Sigmoid colon (tissue), 7 donors: ENCODE data around the gene IPO13. TPM values are rescaled to one million over a fixed set of nuclear protein-coding genes. Genes with fewer than 3 reads are reported as not detected.

Experiments used
- DNase-seq: peaks from one replicate; pipeline ENCODE4 v3.0.0-alpha.2; 2019
- H3K27ac ChIP-seq, 4 donors: fragments of 200-600 bp; sonication (generic); one replicate each; pipeline ENCODE4 v1.5.1; 2016 to 2019; ENCODE audit warnings: mild to moderate bottlenecking in 1 of 4
- H3K27me3 ChIP-seq, 3 donors: fragments of 200-600 bp; sonication (generic); one replicate each; pipeline ENCODE4 v1.5.1; 2019; ENCODE audit warnings: mild to moderate bottlenecking in 1 of 3
- H3K36me3 ChIP-seq, 4 donors: fragments of 200-600 bp; sonication (generic); one replicate each; pipeline ENCODE4 v1.5.1; 2016 to 2019
- H3K4me1 ChIP-seq, 4 donors: fragments of 200-600 bp; sonication (generic); one replicate each; pipeline ENCODE4 v1.5.1; 2017 to 2019
- H3K4me3 ChIP-seq, 4 donors: fragments of 200-600 bp; sonication (generic); one replicate each; pipeline ENCODE4 v1.5.1; 2017 to 2019; ENCODE audit warnings: mild to moderate bottlenecking in 2 of 4, moderate library complexity in 1 of 4
- H3K9me3 ChIP-seq, 4 donors: fragments of 200-600 bp in 3 of 4; sonication (generic) in 3 of 4; one replicate each; pipeline versions ENCODE4 v1.5.1 to v1.6.1; 2013 to 2019
- EP300 ChIP-seq, 4 donors: sonication (generic); formaldehyde crosslinking; IDR thresholded peaks; one replicate each; pipeline ENCODE4 v1.6.1; 2017; ENCODE audit warnings: antibody characterized with exemption in 4 of 4
- POLR2A ChIP-seq, 2 donors: fragments of 450-650 bp; IDR thresholded peaks; one replicate each; pipeline ENCODE4 v1.6.1; 2016; ENCODE audit warnings: antibody characterized with exemption in 2 of 2, mild to moderate bottlenecking in 2 of 2, moderate library complexity in 2 of 2
- POLR2AphosphoS5 ChIP-seq, 4 donors: sonication (generic); formaldehyde crosslinking; IDR thresholded peaks; one replicate each; pipeline ENCODE4 v1.6.1; 2017; ENCODE audit warnings: antibody characterized with exemption in 4 of 4
- whole genome bisulfite sequencing, 2 donors: extraction: QIAGEN DNeasy Blood & Tissue Kit; methylation state at CpG; one replicate each; pipeline ENCODE4 v1.1.7; 2013; 5-methylcytosine and 5-hydroxymethylcytosine counted together
- intact Hi-C: fragments of 100-400 bp; cut with DNase I; formaldehyde crosslinking; loops from one replicate; pipeline ENCODE4 v1.15.1; 2023
- polyA plus RNA-seq, 3 donors: library from polyadenylated mRNA; stranded (reverse); fragments of 200-250 nt; gene quantifications; one replicate each; pipeline ENCODE4 v1.2.3, GENCODE V29; 2013
- total RNA-seq, 4 donors: library from RNA; depleted of rRNA; stranded (reverse); fragments of >200 nt; gene quantifications; one replicate each; pipeline ENCODE4 v1.1.0, GENCODE V29; 2016
- TF ChIP-seq, protein P1 (sequence below), 4 experiments: fragments of 450-650 bp in 3 of 4; fragments of 200-600 bp in 1 of 4; IDR thresholded peaks; one replicate each; pipeline ENCODE4 v1.5.1; 2016 to 2019; ENCODE audit warnings: antibody characterized with exemption in 4 of 4, mild to moderate bottlenecking in 3 of 4, moderate library complexity in 2 of 4
- donor health status: healthy with polysubstance abuse.
- donor health status: Bipolar disorder and iron deficiency.
- donor health status: healthy.

Gene IPO13
- total and polyA plus RNA-seq, 7 donors: 9.6 to 27.1 (median 16.1) TPM

DNA sequence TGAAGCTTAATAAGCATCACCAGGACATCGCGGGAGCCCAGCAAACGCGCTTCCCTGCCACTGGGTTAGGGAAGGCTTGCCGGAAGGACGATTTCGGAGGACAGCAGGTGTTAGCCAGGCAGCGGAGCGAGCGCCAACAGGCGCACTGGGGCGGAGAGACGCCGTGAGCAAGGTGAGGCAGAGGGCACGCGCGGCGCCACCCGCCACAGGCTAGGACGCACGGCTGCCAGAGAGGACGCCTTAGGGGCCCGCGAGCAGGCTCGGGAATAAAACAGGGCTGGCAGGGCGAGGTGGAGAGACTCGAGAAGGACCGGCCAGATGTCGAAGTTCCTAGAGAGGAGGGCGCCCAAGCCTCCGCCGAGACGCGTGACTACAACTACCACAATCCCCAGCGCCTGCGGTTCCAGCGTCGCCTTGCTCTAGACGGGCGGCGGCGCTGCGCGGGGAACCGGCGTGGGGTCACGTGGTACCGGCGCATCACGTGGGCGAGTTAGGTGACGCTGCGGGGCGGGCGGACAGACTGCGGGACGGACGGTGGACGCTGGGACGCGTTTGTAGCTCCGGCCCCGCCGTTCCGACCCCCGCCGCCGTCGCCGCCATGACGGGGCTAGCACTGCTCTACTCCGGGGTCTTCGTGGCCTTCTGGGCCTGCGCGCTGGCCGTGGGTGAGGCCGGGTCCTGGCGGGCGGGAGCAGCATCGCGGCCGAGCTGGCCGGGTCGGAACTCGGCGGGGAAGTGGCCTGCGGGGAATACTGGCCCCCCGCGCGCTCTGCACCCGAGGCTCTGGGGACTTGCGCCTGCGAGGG, 27.9 kb downstream of the IPO13 start, which contains the start of gene ATP6V0B:
Gene ATP6V0B (plus strand): TSS at position 518 of the 806 bp plus-strand sequence. CDS start 81 bp downstream, at position 599.
- Histone ChIP-seq H3K27me3 (no peaks in the 10 kb centered on the region), H3K36me3 (peaks cover 0 to 31% (median 18%) of the 10 kb centered on the region in 4 donors), H3K4me3 (peak within 1 kb of the TSS; percentile 82 to 94 (median 90)), H3K9me3 (no peaks in the 10 kb centered on the region), H3K4me1 (peaks cover 0 to 65% (median 45%) of the 10 kb centered on the region in 4 donors), H3K27ac (peak within 1 kb of the TSS; percentile 91 to 97 (median 96))
- peak; percentile 88 to 95 for TF ChIP-seq POLR2A (IDR thresholded peaks at IDR 0.05)
- peak; percentile 95 to 99 (median 98) for TF ChIP-seq POLR2AphosphoS5 (IDR thresholded peaks at IDR 0.05)
- TF ChIP-seq, protein P1, sequence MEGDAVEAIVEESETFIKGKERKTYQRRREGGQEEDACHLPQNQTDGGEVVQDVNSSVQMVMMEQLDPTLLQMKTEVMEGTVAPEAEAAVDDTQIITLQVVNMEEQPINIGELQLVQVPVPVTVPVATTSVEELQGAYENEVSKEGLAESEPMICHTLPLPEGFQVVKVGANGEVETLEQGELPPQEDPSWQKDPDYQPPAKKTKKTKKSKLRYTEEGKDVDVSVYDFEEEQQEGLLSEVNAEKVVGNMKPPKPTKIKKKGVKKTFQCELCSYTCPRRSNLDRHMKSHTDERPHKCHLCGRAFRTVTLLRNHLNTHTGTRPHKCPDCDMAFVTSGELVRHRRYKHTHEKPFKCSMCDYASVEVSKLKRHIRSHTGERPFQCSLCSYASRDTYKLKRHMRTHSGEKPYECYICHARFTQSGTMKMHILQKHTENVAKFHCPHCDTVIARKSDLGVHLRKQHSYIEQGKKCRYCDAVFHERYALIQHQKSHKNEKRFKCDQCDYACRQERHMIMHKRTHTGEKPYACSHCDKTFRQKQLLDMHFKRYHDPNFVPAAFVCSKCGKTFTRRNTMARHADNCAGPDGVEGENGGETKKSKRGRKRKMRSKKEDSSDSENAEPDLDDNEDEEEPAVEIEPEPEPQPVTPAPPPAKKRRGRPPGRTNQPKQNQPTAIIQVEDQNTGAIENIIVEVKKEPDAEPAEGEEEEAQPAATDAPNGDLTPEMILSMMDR (IDR thresholded peaks at IDR 0.05): peak; percentile 5 to 38 (median 32)
- TF ChIP-seq EP300 (IDR thresholded peaks at IDR 0.05): peak in 1 of 4 donors; percentile 71
- peak; percentile 98 for DNase-seq
- 0% methylated on average over 93 of the region's 93 CpGs for WGBS, 2 donors
- intact Hi-C loops: no loop called here

DNA sequence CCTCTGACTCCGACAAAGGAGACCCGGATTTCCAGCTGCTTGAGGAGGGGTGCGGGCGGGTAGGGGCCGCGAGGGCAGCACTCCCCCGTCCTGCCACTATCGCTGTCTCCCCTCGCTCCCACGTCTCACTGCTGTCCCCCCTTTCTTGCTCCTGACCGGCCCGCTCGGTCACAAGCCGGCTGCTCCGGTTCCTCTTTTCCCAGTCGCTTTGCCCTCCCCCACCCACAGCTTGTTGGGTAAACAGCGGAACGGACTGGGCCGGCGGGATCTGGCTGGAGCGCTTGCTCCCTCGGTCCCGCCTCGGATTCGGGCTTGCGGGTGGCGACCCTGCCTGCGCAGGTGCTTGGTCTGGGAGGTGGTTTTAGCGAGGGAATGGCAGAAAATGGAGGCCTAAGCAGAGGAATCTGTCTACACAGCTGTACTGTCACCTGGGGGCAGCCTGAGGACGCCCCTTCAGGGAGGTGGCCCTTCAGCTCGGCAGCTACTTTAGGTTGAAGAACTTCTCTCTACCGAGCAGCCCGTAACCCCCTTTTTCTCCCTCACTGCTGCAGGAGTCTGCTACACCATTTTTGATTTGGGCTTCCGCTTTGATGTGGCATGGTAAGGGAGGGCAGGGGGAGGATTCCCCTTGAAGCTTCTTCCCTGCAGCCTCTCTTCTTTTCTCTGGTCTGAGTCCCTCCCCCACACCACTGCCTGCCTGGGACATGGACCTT, 28.7 kb downstream of the IPO13 start:
- intact Hi-C loops: no loop called here
- Histone ChIP-seq H3K4me1 (peaks cover 0 to 70% (median 49%) of the 10 kb centered on the region in 4 donors), H3K36me3 (peaks cover 0 to 31% (median 18%) of the 10 kb centered on the region in 4 donors), H3K27me3 (no peaks in the 10 kb centered on the region), H3K4me3 (peak overlapping the region; percentile 82 to 94 (median 90)), H3K9me3 (no peaks in the 10 kb centered on the region), H3K27ac (peak overlapping the region; percentile 91 to 97 (median 96))
- WGBS, 2 donors: 1 to 2% methylated on average over 34 of the region's 34 CpGs
- DNase-seq: peak; percentile 85
- TF ChIP-seq, protein P1 (IDR thresholded peaks at IDR 0.05): no peak
- no peak for TF ChIP-seq EP300 (IDR thresholded peaks at IDR 0.05)

DNA sequence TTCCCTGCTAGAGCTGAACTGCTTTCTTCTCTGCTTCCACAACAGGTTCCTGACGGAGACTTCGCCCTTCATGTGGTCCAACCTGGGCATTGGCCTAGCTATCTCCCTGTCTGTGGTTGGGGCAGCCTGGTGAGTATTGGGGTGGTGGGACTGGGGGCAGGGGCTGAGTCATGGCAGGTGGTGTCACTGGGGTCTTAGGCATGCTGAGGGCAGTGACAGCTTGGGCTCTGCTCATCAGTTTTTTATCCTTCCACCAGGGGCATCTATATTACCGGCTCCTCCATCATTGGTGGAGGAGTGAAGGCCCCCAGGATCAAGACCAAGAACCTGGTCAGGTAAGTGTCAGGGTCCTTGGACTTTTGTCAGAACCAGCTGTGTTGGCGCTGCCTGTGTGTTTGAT, 29.3 kb downstream of the IPO13 start:
- Histone ChIP-seq H3K4me1 (peaks cover 0 to 70% (median 49%) of the 10 kb centered on the region in 4 donors), H3K9me3 (no peaks in the 10 kb centered on the region), H3K4me3 (peak overlapping the region; percentile 82 to 94 (median 90)), H3K27me3 (no peaks in the 10 kb centered on the region), H3K36me3 (peaks cover 0 to 31% (median 18%) of the 10 kb centered on the region in 4 donors), H3K27ac (peak overlapping the region in 3 of 4 donors; percentile 91 to 96 (median 96))
- no peak for DNase-seq
- TF ChIP-seq POLR2A (IDR thresholded peaks at IDR 0.05) (no peak), POLR2AphosphoS5 (IDR thresholded peaks at IDR 0.05) (no peak), EP300 (IDR thresholded peaks at IDR 0.05) (no peak)
- TF ChIP-seq, protein P1 (IDR thresholded peaks at IDR 0.05): no peak
- 78 to 84% methylated on average over 4 of the region's 4 CpGs for WGBS, 2 donors
- intact Hi-C loops: no loop called here

DNA sequence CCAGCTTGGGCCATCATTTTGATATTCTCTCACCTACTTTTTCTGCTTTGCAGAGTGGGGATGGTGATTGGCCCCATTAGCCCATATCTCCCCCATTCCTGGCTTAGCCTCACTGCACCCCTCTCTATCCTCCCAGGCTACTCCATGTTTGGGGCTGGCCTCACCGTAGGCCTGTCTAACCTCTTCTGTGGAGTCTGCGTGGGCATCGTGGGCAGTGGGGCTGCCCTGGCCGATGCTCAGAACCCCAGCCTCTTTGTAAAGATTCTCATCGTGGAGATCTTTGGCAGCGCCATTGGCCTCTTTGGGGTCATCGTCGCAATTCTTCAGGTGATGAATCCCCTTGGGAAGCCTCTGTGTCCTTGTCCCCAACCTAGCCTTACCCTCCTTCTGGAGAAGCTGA, 30.1 kb downstream of the IPO13 start:
- TF ChIP-seq POLR2A (IDR thresholded peaks at IDR 0.05): no peak
- no peak for TF ChIP-seq EP300 (IDR thresholded peaks at IDR 0.05)
- TF ChIP-seq, protein P1 (IDR thresholded peaks at IDR 0.05): no peak
- no peak for TF ChIP-seq POLR2AphosphoS5 (IDR thresholded peaks at IDR 0.05)
- Histone ChIP-seq H3K9me3 (no peaks in the 10 kb centered on the region), H3K4me1 (peaks cover 0 to 63% (median 52%) of the 10 kb centered on the region in 4 donors), H3K36me3 (peaks cover 0 to 31% (median 16%) of the 10 kb centered on the region in 4 donors), H3K27ac (no peak overlapping the region), H3K27me3 (no peaks in the 10 kb centered on the region), H3K4me3 (no peak overlapping the region)
- intact Hi-C loops: no loop called here
- 93 to 95% methylated on average over 8 of the region's 8 CpGs for WGBS, 2 donors
- DNase-seq: no peak
